Mucosa of stomach (tissue), 1 donor: ENCODE measurements around the gene GLRX5.

Experiments used
- H3K27me3 ChIP-seq: one replicate; pipeline ENCODE4 v1.7.0; 2013; ENCODE audit warnings: mild to moderate bottlenecking, low read length; ENCODE audit not compliant: control insufficient read depth, insufficient read depth
- H3K36me3 ChIP-seq: one replicate; pipeline ENCODE4 v1.7.0; 2013; ENCODE audit warnings: low read length; ENCODE audit not compliant: control insufficient read depth, insufficient read depth
- H3K4me1 ChIP-seq: one replicate; pipeline ENCODE4 v1.7.0; 2013; ENCODE audit warnings: mild to moderate bottlenecking, low read length; ENCODE audit not compliant: control insufficient read depth, insufficient read depth
- H3K4me3 ChIP-seq: one replicate; pipeline ENCODE4 v1.7.0; 2013; ENCODE audit warnings: low read length
- H3K9ac ChIP-seq: one replicate; pipeline ENCODE4 v1.7.0; 2013; ENCODE audit warnings: mild to moderate bottlenecking, low read length, moderate library complexity
- H3K9me3 ChIP-seq: one replicate; pipeline ENCODE4 v1.7.0; 2013; ENCODE audit warnings: mild to moderate bottlenecking, low read length, moderate library complexity; ENCODE audit not compliant: control insufficient read depth
- donor health status: Pancreatic carcinoma.

Gene GLRX5

GRCh38 chr14:95523051-95523814 is 11.6 kb upstream of the GLRX5 start:
- Histone ChIP-seq H3K36me3 (no peaks in the 10 kb centered on the region), H3K9ac (no peak overlapping the region), H3K4me1 (peaks cover 36% of the 10 kb centered on the region), H3K4me3 (no peak overlapping the region), H3K27me3 (no peaks in the 10 kb centered on the region), H3K9me3 (no peaks in the 10 kb centered on the region)

DNA sequence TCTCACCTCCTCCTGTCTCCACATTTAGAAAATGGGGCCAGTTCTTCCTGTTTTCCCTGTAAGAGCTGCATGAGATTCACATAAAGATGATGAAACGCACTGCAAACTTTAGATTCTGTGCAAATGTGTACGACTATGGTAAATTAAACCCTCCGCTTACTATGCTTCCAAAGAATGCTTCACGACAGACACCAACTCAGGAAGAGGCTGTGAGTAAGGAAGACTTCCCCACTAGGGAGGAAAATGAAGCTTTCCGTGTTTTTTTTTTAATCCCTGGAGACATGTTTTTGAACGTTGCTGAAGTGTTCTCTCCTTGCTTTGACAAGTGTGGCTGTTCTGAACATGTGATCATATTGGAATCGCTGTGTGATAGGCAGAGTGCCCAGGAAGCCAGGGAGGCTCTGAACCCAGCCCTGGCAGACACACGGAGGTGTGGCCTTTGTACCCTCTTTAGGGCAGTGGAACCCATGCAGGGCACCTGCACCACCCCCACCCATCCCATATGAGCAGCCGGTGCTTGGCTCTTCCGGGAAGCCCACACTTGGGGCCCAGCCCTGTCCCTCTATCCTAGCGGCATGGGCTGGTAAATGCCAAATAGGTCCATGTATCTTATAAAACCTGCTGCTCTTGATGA is 10.9 kb upstream of the GLRX5 start:
- no peak overlapping the region for H3K9ac ChIP-seq
- H3K36me3 ChIP-seq = no peaks in the 10 kb centered on the region
- H3K9me3 ChIP-seq = no peaks in the 10 kb centered on the region
- H3K4me3 ChIP-seq = no peak overlapping the region
- no peaks in the 10 kb centered on the region for H3K27me3 ChIP-seq
- peaks cover 30% of the 10 kb centered on the region for H3K4me1 ChIP-seq

- Histone ChIP-seq H3K9me3 (no peaks in the 10 kb centered on the region), H3K36me3 (no peaks in the 10 kb centered on the region), H3K4me3 (no peak overlapping the region), H3K9ac (no peak overlapping the region), H3K4me1 (peaks cover 30% of the 10 kb centered on the region), H3K27me3 (no peaks in the 10 kb centered on the region)
These were observed 9.9 kb upstream of the GLRX5 start for GRCh38 chr14:95524706-95525512.

GRCh38 chr14:95525999-95526398 is 8.9 kb upstream of the GLRX5 start:
- no peak overlapping the region for H3K9ac ChIP-seq

GRCh38 chr14:95526483-95527386 is 8.1 kb upstream of the GLRX5 start:
- Histone ChIP-seq H3K27me3 (no peaks in the 10 kb centered on the region), H3K9ac (no peak overlapping the region), H3K36me3 (no peaks in the 10 kb centered on the region), H3K4me3 (no peak overlapping the region), H3K9me3 (no peaks in the 10 kb centered on the region), H3K4me1 (peaks cover 41% of the 10 kb centered on the region)

More at GRCh38 chr14:95525999-95526398, 8.9 kb upstream of the GLRX5 start:
- peaks cover 33% of the 10 kb centered on the region for H3K4me1 ChIP-seq
- H3K9me3 ChIP-seq = no peaks in the 10 kb centered on the region
- H3K36me3 ChIP-seq = no peaks in the 10 kb centered on the region
- H3K27me3 ChIP-seq = no peaks in the 10 kb centered on the region
- H3K4me3 ChIP-seq = no peak overlapping the region

DNA sequence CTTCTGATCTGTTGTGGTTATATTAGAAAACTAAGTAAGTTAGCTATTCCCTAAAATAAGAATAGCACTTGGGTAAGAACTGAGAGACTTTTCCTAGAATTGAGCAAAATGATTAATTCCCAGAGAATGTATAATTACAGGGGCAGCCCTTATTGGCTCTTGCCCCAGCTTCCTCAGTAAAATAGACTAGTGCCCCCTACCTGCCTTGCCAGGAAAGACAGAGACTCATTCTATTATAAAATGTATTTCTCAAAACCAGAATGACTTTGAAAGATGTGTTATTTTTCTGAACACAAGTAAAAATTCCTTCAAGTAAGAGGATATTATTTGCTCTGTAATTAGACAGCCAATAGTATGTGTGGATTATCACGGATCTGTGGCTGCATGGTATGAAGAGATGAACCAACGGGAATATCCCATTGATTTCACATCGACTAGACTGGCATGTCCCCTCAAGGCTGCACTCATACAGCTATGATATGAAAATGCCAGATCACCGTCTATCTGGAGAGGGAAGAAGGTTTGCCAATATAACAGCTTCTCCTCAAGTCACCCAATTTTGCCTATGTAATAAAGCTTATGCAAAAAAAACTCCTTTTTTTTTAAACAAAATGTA is 7.4 kb upstream of the GLRX5 start:
- no peak overlapping the region for H3K4me3 ChIP-seq
- no peaks in the 10 kb centered on the region for H3K9me3 ChIP-seq
- no peak overlapping the region for H3K9ac ChIP-seq
- H3K27me3 ChIP-seq = no peaks in the 10 kb centered on the region
- H3K36me3 ChIP-seq = no peaks in the 10 kb centered on the region
- peaks cover 48% of the 10 kb centered on the region for H3K4me1 ChIP-seq

DNA sequence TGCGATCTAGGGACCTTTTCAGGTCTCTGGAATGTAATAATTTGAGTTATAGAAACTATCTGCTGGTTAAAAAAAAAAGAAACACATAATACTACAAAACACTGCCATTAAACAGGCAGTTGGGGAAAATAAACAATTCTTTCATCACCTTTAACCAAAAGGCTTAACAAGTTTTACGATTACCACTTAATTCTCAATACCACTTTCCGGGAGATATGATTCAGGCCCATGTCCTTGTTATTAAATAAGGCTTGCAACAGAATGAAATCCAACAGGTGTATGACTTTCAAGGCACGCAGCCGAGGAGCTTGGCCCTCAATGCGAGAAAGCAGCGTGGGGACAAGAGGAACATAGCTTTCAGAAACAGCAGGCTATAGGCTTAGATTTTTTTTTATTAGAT is 5.6 kb upstream of the GLRX5 start:
- Histone ChIP-seq H3K9ac (no peak overlapping the region), H3K4me1 (peaks cover 42% of the 10 kb centered on the region), H3K4me3 (no peak overlapping the region), H3K9me3 (no peaks in the 10 kb centered on the region), H3K27me3 (no peaks in the 10 kb centered on the region), H3K36me3 (no peaks in the 10 kb centered on the region)

DNA sequence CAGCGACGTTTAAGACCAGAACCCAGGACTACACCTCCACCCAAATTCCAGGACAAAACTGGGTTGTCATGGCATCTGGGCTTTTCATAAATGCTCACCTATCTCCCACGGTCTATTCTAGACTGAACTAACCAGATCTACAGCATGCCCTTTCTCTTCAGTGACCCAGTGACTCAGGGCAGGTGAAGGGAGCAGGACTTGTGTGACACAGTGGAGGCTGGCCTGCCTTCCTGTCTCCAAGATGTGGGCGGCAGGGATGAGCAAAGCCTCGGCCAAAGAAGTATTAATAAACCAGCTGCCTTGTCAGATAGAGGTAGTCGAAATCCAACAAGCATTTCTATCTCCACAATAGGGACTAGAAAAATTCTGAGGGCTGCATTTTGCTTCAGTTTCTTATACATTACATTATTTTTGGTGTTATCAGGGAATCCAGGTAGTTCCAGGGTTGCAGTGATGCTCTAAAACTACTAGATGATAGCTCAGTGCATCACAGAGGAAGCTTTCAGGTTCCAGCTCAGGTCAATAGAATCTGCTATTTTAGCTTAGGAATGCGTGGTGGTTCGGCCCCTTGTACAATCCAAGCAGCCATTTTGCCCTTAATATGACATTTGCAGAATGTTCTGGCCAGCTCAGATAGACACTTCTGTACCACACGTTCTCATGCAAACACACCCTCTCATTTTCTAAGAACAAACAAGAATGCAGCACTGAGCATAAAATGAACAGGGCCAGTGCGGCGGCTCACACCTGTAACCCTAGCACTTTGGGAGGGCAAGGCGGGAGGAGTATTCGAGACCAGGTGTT is 4.2 kb upstream of the GLRX5 start:
- H3K4me1 ChIP-seq = peaks cover 38% of the 10 kb centered on the region
- no peak overlapping the region for H3K9ac ChIP-seq
- no peak overlapping the region for H3K4me3 ChIP-seq
- no peaks in the 10 kb centered on the region for H3K27me3 ChIP-seq
- no peaks in the 10 kb centered on the region for H3K9me3 ChIP-seq
- H3K36me3 ChIP-seq = no peaks in the 10 kb centered on the region

- H3K36me3 ChIP-seq = no peaks in the 10 kb centered on the region
- no peak overlapping the region for H3K9ac ChIP-seq
- no peaks in the 10 kb centered on the region for H3K27me3 ChIP-seq
- no peak overlapping the region for H3K4me3 ChIP-seq
- H3K4me1 ChIP-seq = peaks cover 46% of the 10 kb centered on the region
- no peaks in the 10 kb centered on the region for H3K9me3 ChIP-seq
These were observed 3.4 kb upstream of the GLRX5 start for GRCh38 chr14:95531473-95531872.

GRCh38 chr14:95531969-95532368 is 2.9 kb upstream of the GLRX5 start:
- Histone ChIP-seq H3K4me3 (no peak overlapping the region), H3K9me3 (no peaks in the 10 kb centered on the region), H3K27me3 (no peaks in the 10 kb centered on the region), H3K36me3 (no peaks in the 10 kb centered on the region), H3K9ac (no peak overlapping the region), H3K4me1 (peaks cover 46% of the 10 kb centered on the region)
